GM21447 (cell line): ENCODE measurements around the gene SPRY4.
"Not testable (repeated sequence)": the region's sequence is repeated elsewhere in the genome, so short reads cannot be mapped to it uniquely, and the experiment has no call there.

Experiments used
- ATAC-seq: cut with Tn5 transposase; IDR thresholded peaks from one replicate; pipeline ENCODE4 v1.9.1; 2021; ENCODE audit not compliant: unreplicated experiment

SPRY4 gene

DNA sequence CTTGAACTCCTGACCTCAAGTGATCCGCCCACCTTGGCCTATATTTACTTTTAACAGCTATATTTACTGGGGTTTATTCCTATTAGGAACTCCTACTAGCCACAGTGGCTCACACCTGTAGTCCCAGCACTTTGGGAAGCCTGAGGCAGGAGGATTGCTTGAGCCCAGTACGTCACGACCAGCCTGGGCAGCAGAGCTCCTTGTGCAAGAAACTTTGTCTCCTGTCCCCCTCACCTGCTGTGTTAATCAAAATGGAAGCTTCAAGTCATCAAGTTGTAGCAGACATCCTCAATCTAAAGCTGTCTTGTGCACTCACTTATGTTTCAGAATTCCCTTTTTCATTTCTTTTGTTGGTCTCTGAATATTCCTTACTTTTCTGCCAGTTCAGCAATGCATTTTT is 15.0 kb upstream of the SPRY4 start:
- no peak for ATAC-seq

DNA sequence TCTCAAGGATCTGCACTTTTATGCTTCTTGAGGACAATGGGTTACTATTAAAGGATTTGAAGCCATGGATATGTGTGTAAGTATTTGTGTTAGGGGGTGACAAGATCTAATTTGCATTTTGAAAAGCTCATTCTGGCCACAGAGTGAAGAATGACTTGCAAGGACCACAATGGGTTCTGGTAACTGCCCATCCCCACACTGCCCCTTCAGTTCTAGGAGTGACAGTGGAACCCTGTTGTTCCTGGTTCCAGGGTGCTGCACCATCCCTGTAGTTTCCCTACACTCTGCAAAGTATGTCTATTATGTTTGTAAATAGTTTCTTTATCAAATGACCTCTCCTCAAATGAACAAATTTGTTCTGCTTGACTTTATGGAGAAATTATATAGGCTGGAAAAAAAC is 9.7 kb upstream of the SPRY4 start:
- no peak for ATAC-seq

DNA sequence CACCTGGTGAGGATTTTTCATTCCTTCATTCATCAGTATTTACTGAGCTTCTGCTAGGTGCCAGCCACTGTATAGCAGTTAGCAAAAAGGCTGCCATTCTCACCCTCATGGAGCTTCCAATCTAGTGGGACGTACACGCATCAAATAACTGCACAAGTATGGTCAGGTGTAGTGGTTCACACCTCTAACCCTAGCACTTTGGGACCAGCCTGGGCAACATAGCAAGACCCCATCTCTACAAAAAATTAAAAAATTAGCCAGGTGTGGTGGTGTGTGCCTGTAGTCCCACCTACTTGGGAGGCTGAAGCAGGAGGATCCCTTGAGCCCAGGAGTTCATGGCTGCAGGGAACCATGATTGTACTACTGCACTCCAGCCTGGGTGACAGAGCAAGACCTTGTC is 8.9 kb upstream of the SPRY4 start:
- not testable (repeated sequence) for ATAC-seq

DNA sequence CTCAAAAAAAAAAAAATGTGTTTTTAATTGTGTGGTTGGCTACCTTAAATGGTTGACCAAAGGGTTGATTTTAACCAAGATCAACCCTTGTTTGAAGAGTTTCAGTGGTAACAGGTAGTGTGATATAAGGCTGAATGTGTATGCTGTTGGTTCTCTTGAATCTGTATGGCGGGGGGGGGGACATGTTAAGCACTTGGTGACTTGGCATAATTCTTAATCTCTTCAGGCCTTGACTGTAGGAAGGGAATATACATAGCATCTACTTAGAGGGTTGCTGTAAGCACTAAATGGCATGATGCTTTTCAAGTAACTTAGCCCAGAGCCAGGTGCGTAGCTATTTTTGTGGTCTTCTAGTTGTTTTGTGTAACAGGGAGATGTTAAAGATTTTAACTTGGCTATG is 5.6 kb upstream of the SPRY4 start:
- no peak for ATAC-seq

DNA sequence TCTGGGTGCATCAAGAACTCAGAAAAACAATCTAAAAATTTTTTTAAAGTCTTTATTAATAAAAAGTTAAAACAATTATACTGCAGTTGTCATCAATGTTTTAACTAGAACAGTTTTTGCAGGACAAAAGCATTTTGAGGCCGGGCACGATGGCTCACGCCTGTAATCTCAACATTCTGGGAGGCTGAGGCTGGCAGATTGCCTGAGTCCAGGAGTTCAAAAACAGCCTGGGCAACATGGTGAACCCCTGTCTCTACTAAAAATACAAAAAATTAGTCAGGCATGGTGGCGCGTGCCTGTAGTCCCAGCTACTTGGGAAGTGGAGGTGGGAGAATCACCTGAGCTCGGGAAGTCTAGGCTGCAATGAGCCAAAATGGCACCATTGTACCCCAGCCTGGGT is 5.2 kb upstream of the SPRY4 start:
- no peak for ATAC-seq

DNA sequence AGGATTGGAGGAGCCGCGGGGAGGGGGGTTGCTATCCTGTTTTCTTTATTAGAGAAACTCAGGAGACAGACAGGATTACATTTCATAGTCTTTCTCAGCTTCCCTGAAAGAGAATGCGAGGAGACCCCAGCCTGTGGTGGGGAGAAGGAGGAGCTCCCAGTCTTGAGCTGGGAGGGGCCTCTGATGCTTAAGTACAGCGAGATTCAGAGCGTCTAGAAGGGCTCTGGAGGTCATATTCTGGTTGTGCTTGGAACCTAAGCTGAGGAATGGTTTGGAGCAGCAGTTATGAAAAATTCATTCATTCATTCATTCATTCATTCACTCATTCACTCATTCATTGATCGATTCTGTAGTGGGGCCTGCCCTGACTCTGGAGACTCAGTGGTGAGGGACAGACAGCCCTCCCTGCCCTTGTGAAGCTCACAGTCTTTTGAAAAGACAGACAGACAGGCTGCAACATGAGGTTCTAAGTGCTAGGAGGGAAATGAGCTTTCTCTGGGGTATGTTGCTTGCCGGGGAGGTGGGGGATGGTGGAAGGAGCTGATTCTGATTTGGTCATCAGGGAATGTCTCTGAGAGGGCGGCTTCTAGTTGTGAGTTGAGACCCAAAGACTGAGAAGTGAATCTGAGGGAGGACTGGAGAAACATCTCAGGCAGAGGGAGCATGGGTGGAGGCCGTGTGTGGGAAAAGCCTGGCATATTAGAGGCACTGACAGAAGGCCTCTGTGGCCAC is 2.5 kb upstream of the SPRY4 start:
- ATAC-seq, result no peak

DNA sequence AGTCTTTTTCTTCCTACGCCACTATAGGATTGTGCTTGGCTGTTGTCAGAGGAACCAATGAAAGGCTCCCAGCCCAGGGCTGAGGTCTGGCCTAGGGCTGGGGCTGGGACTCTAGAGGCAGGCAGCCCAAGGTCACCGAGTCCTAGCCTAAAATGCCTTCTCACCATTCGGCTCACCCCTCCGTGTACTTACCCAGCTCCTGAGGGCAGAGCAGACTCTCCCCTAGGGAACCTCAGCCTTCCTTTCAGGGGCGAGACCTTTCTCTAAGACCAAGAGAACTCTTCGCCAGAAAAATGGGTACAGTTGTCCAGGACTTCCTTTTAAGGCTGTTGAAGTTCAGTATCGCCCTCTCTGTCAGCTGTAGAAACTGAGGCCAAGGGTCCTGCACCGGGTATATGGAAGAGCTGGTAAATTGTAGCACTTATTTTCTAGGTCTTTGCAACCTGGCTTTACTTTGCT is 1.7 kb upstream of the SPRY4 start:
- ATAC-seq, result no peak

DNA sequence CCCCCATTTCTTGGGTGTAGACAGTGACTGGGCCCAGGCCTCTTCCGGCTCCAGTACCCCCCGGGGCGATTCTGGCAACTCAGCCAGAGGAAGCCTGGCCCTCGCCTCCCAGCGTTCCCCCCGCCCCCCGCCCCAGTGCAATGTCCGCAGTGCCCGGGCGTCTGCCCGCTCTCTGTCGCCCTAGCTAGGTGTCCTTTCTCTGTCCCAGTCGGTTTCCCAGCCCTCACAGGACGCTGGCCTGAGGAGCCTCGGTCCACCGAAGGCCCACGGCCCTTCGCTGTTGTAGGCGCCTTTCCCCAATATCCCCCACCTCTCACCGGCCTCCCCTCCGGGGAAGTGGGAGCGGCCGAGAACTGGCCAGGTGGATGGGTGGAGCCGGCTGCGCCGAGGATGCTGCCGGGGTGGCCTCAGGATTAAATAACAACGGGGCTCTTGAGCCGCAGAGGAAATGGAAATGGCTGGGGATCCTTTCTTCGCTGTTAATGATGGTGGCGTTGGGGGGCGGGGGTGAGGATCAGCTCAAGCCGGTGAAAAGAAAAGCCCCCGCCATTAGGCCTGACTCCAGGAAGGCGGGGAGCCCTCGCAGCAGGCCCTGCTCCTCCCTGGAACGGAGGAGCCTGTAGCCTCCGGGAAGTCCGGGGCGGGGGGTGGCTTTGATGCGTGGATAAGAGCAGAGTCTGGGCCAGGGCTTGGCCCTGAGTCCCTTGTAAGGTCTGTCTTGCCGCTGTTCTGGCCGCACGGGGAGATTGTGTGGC is 1.1 kb upstream of the SPRY4 start:
- ATAC-seq, result no peak

DNA sequence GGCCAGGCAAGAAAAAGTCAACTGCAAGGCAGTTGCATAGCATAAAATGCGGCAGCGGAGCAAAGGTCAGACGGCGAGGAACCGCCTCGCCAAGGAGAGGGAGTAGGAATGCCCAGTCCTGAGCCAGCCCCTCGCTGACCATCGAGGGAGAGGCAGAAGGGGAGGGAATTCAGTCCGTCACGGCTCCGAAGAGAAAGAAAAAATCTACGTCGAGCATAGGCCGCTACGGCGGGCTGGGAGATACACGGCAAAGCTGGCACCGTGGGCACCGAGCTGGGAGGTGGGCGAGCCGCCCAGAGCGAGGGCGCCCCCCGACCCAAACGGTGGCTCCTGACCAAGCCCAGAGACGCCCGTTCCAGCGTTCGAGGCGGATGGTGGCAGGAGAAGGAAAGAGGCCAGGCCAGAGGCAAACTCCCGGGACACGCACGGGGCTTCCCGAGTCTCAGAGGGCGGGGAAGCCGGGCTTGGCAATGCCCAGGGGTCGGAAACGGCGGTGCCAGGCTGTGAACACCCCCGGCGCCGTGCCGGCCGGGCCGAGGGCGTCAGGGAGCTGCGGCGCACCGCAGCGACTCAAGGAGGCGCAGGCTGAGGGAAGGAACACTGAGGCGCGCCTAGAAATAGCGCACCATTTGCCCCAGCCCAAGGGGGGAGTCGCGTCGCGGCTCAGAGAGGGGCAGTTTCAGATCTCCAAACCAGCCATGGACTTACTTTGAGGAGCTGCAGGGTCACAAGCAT is 518 bp downstream of the SPRY4 start:
- peak; percentile 37 for ATAC-seq

DNA sequence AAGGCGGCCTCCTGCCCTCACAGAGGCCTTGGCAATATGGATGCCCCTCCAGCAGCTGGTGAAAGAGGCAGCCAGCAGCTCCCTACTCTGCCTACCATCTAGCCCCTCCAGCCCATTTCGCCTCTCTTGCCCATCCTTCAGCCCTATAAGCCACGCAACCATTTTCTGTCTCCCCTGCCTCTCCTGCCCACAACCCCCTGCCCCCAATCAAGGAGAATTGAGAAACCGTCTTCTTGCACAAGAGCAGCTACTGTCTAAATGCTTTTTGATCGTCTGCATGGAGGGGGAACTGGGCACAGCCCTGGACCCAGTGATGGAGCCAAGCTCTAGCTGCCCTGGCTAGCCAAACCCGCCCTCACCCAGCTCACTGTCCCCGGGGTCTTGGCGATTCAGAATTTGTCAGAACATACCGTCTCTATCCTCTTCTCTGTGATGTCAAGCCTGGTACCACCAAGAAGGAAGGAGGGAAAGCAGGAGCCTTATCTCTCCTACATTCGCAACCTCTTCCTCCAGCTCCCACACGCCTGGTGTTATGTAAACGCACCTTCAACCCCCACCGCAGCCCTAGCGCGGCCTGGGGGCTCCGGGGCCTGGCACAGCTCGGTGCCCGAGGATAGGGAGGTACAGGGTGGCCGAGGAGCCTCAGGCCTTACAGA is 1.2 kb downstream of the SPRY4 start:
- no peak for ATAC-seq

DNA sequence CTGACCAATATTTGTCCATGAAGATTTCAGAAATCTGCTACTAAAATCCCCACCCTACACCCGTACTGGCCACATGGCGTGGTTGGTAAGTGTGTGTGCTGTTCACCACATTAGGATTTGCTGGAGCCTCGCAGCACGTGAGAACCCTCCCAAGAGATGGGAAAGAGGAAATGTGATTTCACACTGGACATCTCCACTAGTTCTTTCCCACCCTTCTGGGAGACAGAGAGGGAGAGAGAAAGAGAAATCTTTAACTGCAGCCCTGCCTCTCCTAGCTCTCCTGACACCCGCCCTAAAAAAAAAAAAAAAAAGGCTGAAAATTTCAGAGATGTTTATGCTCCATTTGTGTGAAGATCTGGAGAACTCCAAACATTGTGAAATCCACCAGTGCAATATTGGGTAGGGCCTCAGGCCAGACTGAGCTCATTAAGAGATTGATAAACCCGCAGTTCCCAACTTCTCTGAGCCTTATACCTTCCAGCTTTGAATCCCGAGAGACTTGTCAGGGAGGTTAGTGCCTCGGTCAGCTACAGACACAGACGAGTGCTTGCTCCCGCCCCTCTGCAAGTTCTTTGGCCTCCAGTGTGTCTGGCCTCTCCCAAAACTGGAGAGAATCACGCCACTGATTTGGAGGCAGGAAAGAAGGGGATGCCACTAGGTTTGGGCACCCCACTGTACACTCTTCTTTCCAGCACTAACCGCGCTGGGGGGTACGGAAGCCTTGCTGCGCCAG is 1.9 kb downstream of the SPRY4 start:
- ATAC-seq, result no peak

DNA sequence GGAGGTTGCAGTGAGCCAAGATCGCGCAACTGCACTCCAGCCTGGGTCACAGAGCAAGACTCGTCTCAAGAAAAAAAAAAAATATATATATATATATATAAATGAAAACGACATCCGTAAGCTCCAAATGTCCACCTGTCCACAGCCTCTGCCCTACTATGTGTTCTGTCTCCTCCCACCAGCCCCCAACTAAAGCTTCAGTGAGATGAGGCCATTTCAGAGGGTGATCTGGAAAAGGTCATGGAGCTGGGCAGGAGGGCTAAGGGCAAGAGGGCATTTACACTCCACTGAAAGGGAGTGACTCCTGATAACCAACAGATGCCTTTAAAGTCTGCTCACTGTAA is 2.4 kb downstream of the SPRY4 start:
- ATAC-seq, result no peak

DNA sequence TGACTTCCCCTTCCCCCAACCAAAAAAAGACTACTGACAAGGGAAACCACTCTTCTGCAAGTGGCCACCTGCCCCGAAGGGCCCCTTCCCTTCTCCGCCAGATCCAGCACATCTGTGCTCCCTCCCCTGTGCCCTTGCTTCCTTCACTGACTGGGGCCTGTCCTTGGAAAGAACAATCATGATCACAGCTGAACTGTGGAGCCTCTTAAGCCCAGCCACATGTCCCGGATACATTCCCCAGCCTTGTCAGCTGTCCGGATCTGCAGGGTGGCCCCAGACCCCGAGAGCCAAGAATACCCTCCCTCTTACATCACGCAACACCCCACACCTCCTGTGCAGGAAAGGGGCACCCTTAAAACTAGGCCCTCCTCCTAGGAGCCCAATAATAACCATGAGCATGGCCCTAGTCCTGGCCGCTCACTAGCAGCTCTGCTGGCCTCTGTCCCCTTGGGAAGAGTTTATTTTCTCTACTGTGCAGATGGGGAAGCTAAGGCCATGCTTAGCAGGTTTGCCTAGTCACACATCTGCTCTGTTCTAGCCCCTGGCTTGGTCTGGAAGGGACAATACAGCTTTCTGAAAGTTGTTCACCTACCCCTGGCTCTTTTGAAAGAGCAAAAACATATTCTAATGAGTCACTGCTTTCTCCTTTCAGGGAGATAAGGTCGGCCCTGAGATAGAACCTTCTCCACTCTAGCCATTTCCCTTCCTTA is 3.8 kb downstream of the SPRY4 start:
- no peak for ATAC-seq

DNA sequence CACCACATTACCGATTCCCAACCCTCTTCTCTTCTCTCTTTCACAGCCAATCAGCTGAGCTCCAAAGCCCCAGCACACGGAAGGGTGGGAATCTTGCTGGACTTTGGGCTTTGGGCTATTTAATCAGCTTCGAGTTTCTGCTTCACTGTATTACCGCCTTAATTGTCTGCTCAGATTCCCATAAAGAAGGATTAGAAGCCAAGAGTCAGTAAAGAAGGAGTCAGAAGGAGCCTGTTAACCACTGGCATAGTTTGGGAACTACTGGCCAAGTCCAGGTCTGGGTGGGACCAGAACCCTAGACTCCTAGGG is 4.4 kb downstream of the SPRY4 start:
- ATAC-seq, result no peak

DNA sequence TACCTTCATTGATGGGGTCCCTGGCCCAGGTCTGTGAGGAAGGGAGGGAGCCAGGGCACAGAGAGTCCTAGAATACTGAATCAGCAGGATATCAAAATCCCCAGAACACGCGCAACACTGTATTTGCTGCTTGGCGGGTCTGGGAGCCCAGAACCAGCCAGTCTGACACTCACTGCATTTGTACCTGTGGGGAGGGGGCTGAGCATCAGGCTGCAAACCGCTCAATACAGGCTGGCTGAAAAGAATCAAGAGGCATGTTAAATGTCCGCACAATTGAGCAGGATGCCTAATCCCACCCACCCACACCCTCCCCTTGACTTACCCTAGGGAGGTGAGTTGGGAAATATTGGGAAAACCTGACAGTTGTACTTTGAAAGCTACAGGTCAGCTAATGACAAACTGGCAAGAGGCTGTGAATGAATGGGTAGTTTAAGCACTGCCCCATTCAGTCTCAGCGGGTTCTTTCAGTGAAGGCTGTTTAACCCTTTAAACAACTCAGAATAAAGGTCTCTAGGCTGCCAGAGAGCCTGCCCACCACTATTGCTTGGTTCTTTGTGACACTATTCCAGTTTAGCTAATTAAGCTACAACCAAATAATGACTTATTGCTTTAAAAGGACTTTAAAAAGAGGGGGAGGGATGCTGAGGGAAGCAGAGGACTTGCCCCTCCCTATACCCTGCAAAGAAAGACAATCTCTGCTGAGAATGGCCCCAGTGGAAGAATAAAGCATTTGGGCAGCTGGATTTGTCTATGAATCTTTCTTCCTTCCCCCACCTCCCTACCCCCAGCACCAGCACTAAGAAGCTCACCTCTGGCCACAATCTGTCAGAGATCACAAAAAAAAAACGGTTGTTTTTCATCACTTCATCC is 5.0 kb downstream of the SPRY4 start:
- no peak for ATAC-seq

DNA sequence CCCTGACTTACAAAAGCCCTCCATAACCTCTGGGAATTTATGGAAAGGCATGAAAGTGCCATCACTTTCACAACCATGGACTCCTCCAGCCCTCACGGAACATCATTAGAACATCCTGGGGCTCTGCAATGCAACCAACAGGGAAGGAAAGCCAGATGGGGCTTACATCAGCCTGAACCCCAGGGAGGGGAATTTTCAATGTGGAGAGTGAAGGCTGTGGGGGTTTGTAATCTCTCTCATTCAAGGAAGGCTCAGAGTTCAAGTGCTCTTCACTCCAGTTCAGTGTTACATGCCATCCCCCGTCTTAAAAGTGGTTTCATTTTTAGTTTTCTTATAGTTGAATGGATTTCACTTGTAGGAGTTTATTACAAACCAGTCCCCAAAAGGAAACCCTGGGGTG is 5.7 kb downstream of the SPRY4 start:
- no peak for ATAC-seq

DNA sequence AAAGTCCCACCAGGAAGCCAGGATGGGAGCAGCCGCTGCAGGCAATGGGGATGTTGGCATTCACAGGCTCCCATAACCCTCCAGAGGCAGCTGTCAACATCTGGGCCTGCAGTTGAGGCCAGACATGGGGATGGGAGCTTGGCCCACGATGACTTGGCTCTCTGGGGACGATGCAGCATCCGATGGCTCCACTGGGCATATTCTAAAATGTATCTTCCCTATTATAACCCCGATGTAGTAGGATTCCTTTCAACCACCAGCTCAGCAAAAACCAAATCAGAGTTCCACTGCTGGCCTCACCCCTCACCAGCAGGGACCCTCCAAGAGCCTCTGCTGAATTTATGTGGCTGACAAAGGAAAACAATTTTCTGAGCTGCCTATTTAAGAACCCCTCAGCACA is 7.1 kb downstream of the SPRY4 start:
- no peak for ATAC-seq

DNA sequence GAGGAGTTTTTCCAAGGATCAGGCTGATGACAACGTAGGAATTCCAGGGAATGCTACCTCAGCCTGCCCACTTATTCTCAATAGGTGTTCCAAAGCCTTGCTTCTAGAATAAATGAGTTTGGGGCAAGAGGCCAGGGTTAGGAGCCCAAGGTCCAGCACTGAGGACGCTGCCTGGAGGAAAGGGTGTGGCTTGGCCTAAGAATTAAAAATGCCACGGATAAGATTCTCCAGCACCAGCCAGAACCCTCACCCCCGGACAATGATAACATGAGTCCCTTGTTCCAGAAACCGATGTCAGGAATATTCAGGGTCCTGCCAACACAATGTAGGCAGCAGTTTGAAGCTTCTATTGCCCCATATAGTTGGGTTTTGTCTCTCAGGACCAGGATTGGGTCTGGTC is 7.6 kb downstream of the SPRY4 start:
- no peak for ATAC-seq

DNA sequence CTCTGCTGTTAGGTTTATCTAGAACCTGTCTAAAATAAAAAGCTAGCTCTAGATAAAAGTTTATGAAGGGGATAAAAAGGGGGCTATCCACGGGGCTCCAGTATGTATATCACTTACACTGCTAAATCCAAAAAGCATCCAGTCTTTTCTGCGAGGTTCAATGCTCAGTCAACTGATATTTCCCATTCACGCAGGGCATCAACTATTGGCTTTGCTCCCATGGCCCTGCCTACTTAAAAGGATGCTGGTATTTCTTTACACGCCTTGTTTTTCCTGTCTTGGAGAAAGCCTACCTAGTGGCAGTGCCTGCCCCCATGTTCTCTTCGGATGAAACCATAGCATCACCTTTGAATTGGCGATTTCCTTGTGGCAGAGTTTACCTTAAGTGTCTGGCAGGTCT is 8.1 kb downstream of the SPRY4 start:
- no peak for ATAC-seq

DNA sequence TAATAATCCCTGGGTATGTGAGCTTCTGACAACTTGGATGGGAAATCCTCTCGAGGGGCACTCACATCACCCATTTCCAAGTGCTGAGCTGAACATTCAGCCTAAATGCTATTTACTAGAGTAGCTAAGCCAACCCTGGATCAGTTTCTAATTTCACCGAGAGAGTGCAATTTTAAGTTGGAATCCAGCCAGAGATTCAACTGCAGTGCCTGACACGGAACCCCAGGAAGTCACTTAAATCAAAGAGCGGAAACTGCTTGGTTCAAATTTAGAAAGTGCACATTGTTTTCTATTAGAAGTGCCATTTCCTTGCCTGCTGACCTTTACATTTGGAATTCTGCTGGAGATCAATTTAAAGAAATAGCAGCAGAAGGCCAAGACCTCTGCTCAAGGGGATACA is 8.8 kb downstream of the SPRY4 start:
- ATAC-seq, result peak; percentile 39
